Myometrial cell (primary cell): ENCODE measurements around the gene ARID3C. TPM values are rescaled to one million over a fixed set of nuclear protein-coding genes. Genes with fewer than 3 reads are reported as not detected.

ENCODE experiments used
- total RNA-seq: library from RNA; depleted of rRNA; stranded (reverse); fragments of >200 nt; gene quantifications from 2 replicates; pipeline ENCODE4 v1.2.3, GENCODE V29; 2015

The ARID3C gene
- total RNA-seq = under 0.01 and 0.58 TPM in 2 replicates

GRCh38 chr9:34628656-34629490, at the start of gene ARID3C:
TSS of gene ARID3C (minus strand) at chr9:34629066. CDS start at chr9:34628014, 1,052 bp downstream.

GRCh38 chr9:34662526-34663302, 33.8 kb upstream of the ARID3C start, which contains the start of gene CCL27:
TSS of gene CCL27 (minus strand) at chr9:34662657. CDS start at chr9:34662633, 24 bp downstream.

GRCh38 chr9:34651876-34652601, 23.2 kb upstream of the ARID3C start, which contains the start of gene IL11RA:
TSS of gene IL11RA (plus strand) at chr9:34652185. CDS start at chr9:34655218, 3,033 bp downstream.

GRCh38 chr9:34646211-34647083, 17.6 kb upstream of the ARID3C start, which contains the start of gene GALT:
TSS of gene GALT (plus strand) at chr9:34646675. CDS start at chr9:34646705, 30 bp downstream.

GRCh38 chr9:34637356-34638137, 8.7 kb upstream of the ARID3C start, which contains the start of gene SIGMAR1:
TSS of gene SIGMAR1 (minus strand) at chr9:34637787. CDS start at chr9:34637697, 90 bp downstream.

GRCh38 chr9:34620061-34620994, 8.5 kb downstream of the ARID3C start, which contains the start of gene DCTN3:
TSS of gene DCTN3 (minus strand) at chr9:34620495. CDS start at chr9:34620464, 31 bp downstream.

GRCh38 chr9:34611811-34612787, 16.8 kb downstream of the ARID3C start, which contains the start of gene RPP25L:
TSS of gene RPP25L (minus strand) at chr9:34612097. CDS start at chr9:34611296, 801 bp downstream.

GRCh38 chr9:34589636-34590380, 39.1 kb downstream of the ARID3C start, which contains the start of gene CNTFR:
TSS of gene CNTFR (minus strand) at chr9:34589724. CDS start at chr9:34568981, 20,743 bp downstream.

Other genes starting within 250 kb of the ARID3C start
- gene FAM219A, start 170.5 kb downstream of the ARID3C start, total RNA-seq = 13.0 and 16.7 TPM in 2 replicates
- gene DNAI1, start 170.3 kb downstream of the ARID3C start, total RNA-seq = under 0.01 TPM in 1 of 2 replicates, not detected in the other
- not detected in 2 replicates for gene ENHO, start 106.1 kb downstream of the ARID3C start, total RNA-seq
- 0.86 TPM in 1 of 2 replicates, not detected in the other for gene CNTFR, start 39.3 kb downstream of the ARID3C start, total RNA-seq
- gene RPP25L, start 17.0 kb downstream of the ARID3C start, total RNA-seq = 32.6 and 43.8 TPM in 2 replicates
- 179 and 213 TPM in 2 replicates for gene DCTN3, start 8.6 kb downstream of the ARID3C start, total RNA-seq
- 201 and 244 TPM in 2 replicates for gene SIGMAR1, start 8.7 kb upstream of the ARID3C start, total RNA-seq
- gene GALT, start 17.6 kb upstream of the ARID3C start, total RNA-seq = 19.0 and 20.2 TPM in 2 replicates
- gene IL11RA, start 23.1 kb upstream of the ARID3C start, total RNA-seq = 7.6 and 13.5 TPM in 2 replicates
- 0.58 TPM in 1 of 2 replicates, not detected in the other for gene CCL27, start 33.6 kb upstream of the ARID3C start, total RNA-seq
- not detected in 2 replicates for gene CCL19, start 62.2 kb upstream of the ARID3C start, total RNA-seq
- not detected in 2 replicates for gene CCL21, start 81.1 kb upstream of the ARID3C start, total RNA-seq